Measurements from ENCODE around the gene HUWE1.

DNA sequence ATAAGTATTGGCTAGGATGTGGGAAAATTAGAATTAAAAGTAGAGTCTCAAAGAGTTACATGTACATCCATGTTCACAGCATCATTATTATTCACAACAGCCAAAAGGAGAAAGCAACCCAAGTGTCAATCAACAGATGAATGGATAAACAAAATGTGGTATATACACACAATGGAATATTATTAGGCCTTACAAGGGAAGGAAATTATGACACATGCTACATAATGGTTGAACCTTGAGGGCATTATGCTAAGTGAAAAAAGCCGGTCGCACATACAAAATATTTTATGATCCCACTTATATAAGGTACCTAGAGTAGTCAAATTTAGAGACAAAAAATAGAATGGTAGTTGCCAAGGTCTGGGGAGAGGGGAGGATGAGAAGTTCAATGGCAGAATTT lies 80.1 kb downstream of the HUWE1 start:
- no peak for TF ChIP-seq CTCF (conservative IDR thresholded peaks at IDR 0.05; ENCODE audit: low read depth, low read length)
- no peak for TF ChIP-seq EZH2 (IDR thresholded peaks at IDR 0.05; ENCODE audit: borderline replicate concordance, low read depth, low read length, poor library complexity, severe bottlenecking)

Measured in A673 (cell line).